Heart left ventricle (tissue), 16 donors: Measurements from ENCODE around the gene FAM181A. TPM values are rescaled to one million over a fixed set of nuclear protein-coding genes. Genes with fewer than 3 reads are reported as not detected.

Source experiments
- ATAC-seq, 4 donors: fragments of 200-7000 bp; cut with Tn5 transposase; one replicate each; pipeline ENCODE4 v1.9.1; 2020 to 2022; ENCODE audit warnings: moderate library complexity in 4 of 4, mild to moderate bottlenecking in 3 of 4, moderate number of reproducible peaks in 1 of 4
- DNase-seq, 5 donors: peaks; one replicate each; pipeline ENCODE4 v3.0.0-alpha.2; 2020
- H3K27ac ChIP-seq, 12 donors: fragments of 200-600 bp; sonication (generic) in 4 of 12; one replicate each; pipeline versions ENCODE4 v1.5.0 to v1.8.0; 2016 to 2022; ENCODE audit warnings: mild to moderate bottlenecking in 2 of 12
- H3K27me3 ChIP-seq, 9 donors: fragments of 200-600 bp; sonication (generic) in 2 of 9; one replicate each; pipeline versions ENCODE4 v1.5.1 to v1.8.0; 2016 to 2022; ENCODE audit warnings: mild to moderate bottlenecking in 3 of 9
- H3K36me3 ChIP-seq, 9 donors: fragments of 200-600 bp; sonication (generic) in 2 of 9; one replicate each; pipeline versions ENCODE4 v1.5.0 to v1.8.0; 2018 to 2022; ENCODE audit warnings: mild to moderate bottlenecking in 2 of 9
- H3K4me1 ChIP-seq, 12 donors: fragments of 200-600 bp; sonication (generic) in 4 of 12; one replicate each; pipeline versions ENCODE4 v1.5.0 to v1.8.0; 2016 to 2022; ENCODE audit warnings: mild to moderate bottlenecking in 3 of 12
- H3K4me3 ChIP-seq, 12 donors: fragments of 200-600 bp; sonication (generic) in 4 of 12; one replicate each; pipeline versions ENCODE4 v1.5.0 to v1.8.0; 2017 to 2022; ENCODE audit warnings: mild to moderate bottlenecking in 9 of 12, moderate library complexity in 4 of 12
- H3K9me3 ChIP-seq, 12 donors: fragments of 200-600 bp; sonication (generic) in 4 of 12; one replicate each; pipeline versions ENCODE4 v1.5.0 to v1.8.0; 2016 to 2022; ENCODE audit warnings: mild to moderate bottlenecking in 1 of 12
- CTCF ChIP-seq, 12 donors: fragments of 200-600 bp; sonication (generic) in 4 of 12; IDR thresholded peaks; one replicate each; pipeline versions ENCODE4 v1.5.0 to v1.8.0; 2018 to 2022; ENCODE audit warnings: antibody characterized with exemption in 12 of 12, mild to moderate bottlenecking in 5 of 12
- POLR2A ChIP-seq, 2 donors: fragments of 450-650 bp; IDR thresholded peaks; one replicate each; pipeline ENCODE4 v1.6.1; 2017; ENCODE audit warnings: antibody characterized with exemption in 2 of 2, mild to moderate bottlenecking in 2 of 2, moderate library complexity in 2 of 2
- WGBS, 4 donors: extraction: QIAGEN DNeasy Blood & Tissue Kit in 2 of 4; methylation state at CpG; one replicate each; pipeline versions ENCODE4 v1.1.5 to v1.1.7; 2013 to 2018; 5-methylcytosine and 5-hydroxymethylcytosine counted together
- intact Hi-C, 10 donors: fragments of 100-400 bp; cut with DNase I; formaldehyde crosslinking; loops; one replicate each; pipeline versions ENCODE4 v1.11.1 to v1.14.2; 2022
- polyA plus RNA-seq, 2 donors: library from polyadenylated mRNA; stranded (reverse); fragments of 200-250 nt; gene quantifications; one replicate each; pipeline ENCODE4 v1.2.3, GENCODE V29; 2013
- total RNA-seq, 9 donors: library from RNA; depleted of rRNA in 2 of 9; stranded (reverse); fragments of >200 nt in 2 of 9; fragmentation: NEBNext Ultra II Directional in 3 of 9; extraction: Animal tissue kit (Norgen Biotek cat#: 25700) in 3 of 9; gene quantifications; one replicate each; pipeline versions ENCODE4 v1.1.0 to v1.2.4, GENCODE V29; 2016 to 2023
- donor health status: ischemic (EF 13 %, LVEDD 7.1; RV severe dilation, severe dysfunction).
- donor health status: healthy with polysubstance abuse.
- donor health status: DM: no; HTN: yes; CAD: no.
- donor health status: DM: no; HTN: no; CAD: no.
- donor health status: ischemic (EF 25% LVEDD 6.9; RV normal size, moderate dysfunction).
- donor health status: ischemic (EF 25% LVEDD 5.7; RV mildly dilated, moderate dysfunction).
- donor health status: healthy.
- donor health status: DM: yes; HTN: yes; CAD: no.
- donor health status: ischemic (EF 35%, LVEDD 5.7; RV mildly dilated, moderate dysfunction).
- donor health status: nonischemic (EF 11% LVEDD 7.7; RV severe dilation, severe dysfunction).
- donor health status: DM: yes; HTN: yes; CAD: no.
- donor health status: PGD.
- donor health status: ischemic (EF 29% LVEDD 5.4; RV normal size, mild dysfunction).
- donor health status: nonischemic (EF 23%, LVEDD 6.1; RV moderate dilation, normal function).

FAM181A gene
- total and polyA plus RNA-seq, 11 donors: not detected

- H3K9me3 ChIP-seq: no peaks in the 10 kb centered on the region
- H3K36me3 ChIP-seq: peaks cover 0 to 44% (median 9%) of the 10 kb centered on the region in 9 donors
- TF ChIP-seq CTCF (IDR thresholded peaks at IDR 0.05) (no peak), POLR2A (IDR thresholded peaks at IDR 0.05) (no peak)
- 86 to 90% (median 89%) methylated on average over 8 of the region's 8 CpGs for WGBS, 4 donors
- ATAC-seq (no peak), DNase-seq (peak in 1 of 5 donors; percentile 6)
- no peaks in the 10 kb centered on the region for H3K27me3 ChIP-seq
- no peak overlapping the region for H3K4me3 ChIP-seq
- intact Hi-C loops: loop anchor here in 1 of 10 donors (5.0 kb wide), 1 partner anchor 36 kb away; the partner anchor contains the start of gene CCDC197
- peak overlapping the region in 2 of 12 donors; percentile 62 to 66 for H3K27ac ChIP-seq
- H3K4me1 ChIP-seq: peaks cover 3 to 89% (median 39%) of the 10 kb centered on the region in 12 donors
These were observed 34.5 kb downstream of the FAM181A start for GRCh38 chr14:93961620-93962019.

GRCh38 chr14:93962701-93963601 lies 35.8 kb downstream of the FAM181A start:
- H3K4me1 ChIP-seq: peaks cover 3 to 89% (median 36%) of the 10 kb centered on the region in 12 donors
- peak in 1 of 4 donors; percentile 9 for ATAC-seq
- TF ChIP-seq POLR2A (IDR thresholded peaks at IDR 0.05) (no peak), CTCF (IDR thresholded peaks at IDR 0.05) (no peak)
- peaks cover 0 to 44% (median 9%) of the 10 kb centered on the region in 9 donors for H3K36me3 ChIP-seq
- DNase-seq: peak in 1 of 5 donors; percentile 18
- no peaks in the 10 kb centered on the region for H3K9me3 ChIP-seq
- intact Hi-C loops: loop anchor here in 1 of 10 donors (5.0 kb wide), 1 partner anchor 34 kb away; the partner anchor contains the start of gene CCDC197
- no peaks in the 10 kb centered on the region for H3K27me3 ChIP-seq
- H3K27ac ChIP-seq: peak overlapping the region in 9 of 12 donors; percentile 23 to 89 (median 52)
- 36 to 47% (median 41%) methylated on average over 10 to 16 of the region's 16 CpGs for WGBS, 4 donors
- no peak overlapping the region for H3K4me3 ChIP-seq

GRCh38 chr14:93963692-93964091 lies 36.5 kb downstream of the FAM181A start:
- H3K4me1 ChIP-seq: peaks cover 3 to 89% (median 39%) of the 10 kb centered on the region in 12 donors

More at GRCh38 chr14:93963692-93964091, 36.5 kb downstream of the FAM181A start:
- 40 to 52% (median 44%) methylated on average over 4 of the region's 4 CpGs for WGBS, 4 donors
- DNase-seq (peak in 1 of 5 donors; percentile 19), ATAC-seq (no peak)
- peaks cover 0 to 40% (median 8%) of the 10 kb centered on the region in 9 donors for H3K36me3 ChIP-seq
- no peaks in the 10 kb centered on the region for H3K27me3 ChIP-seq
- H3K27ac ChIP-seq: peak overlapping the region in 8 of 12 donors; percentile 41 to 89 (median 52)
- TF ChIP-seq POLR2A (IDR thresholded peaks at IDR 0.05) (no peak), CTCF (IDR thresholded peaks at IDR 0.05) (no peak)
- H3K9me3 ChIP-seq: no peaks in the 10 kb centered on the region
- intact Hi-C loops: loop anchor here in 1 of 10 donors (5.0 kb wide), 1 partner anchor 34 kb away; the partner anchor contains the start of gene CCDC197
- no peak overlapping the region for H3K4me3 ChIP-seq
